Stomach (tissue), 9 donors: ENCODE measurements around the gene KCNE5. TPM values are rescaled to one million over a fixed set of nuclear protein-coding genes. Genes with fewer than 3 reads are reported as not detected.
"Not testable (repeated sequence)": the region's sequence is repeated elsewhere in the genome, so short reads cannot be mapped to it uniquely, and the experiment has no call there.

Source experiments
- DNase-seq, 2 donors: peaks; one replicate each; pipeline versions ENCODE4 v3.0.0 to v3.0.0-alpha.2; 2013 to 2019
- H3K27ac ChIP-seq, 5 donors: fragments of 200-600 bp in 4 of 5; sonication (generic) in 4 of 5; one replicate each; pipeline ENCODE4 v1.5.1; 2013 to 2019; ENCODE audit warnings: mild to moderate bottlenecking in 1 of 5, moderate library complexity in 1 of 5
- H3K27me3 ChIP-seq, 3 donors: fragments of 200-600 bp; sonication (generic); one replicate each; pipeline ENCODE4 v1.5.1; 2017 to 2019; ENCODE audit warnings: mixed run types in 1 of 3
- H3K36me3 ChIP-seq, 4 donors: fragments of 200-600 bp; sonication (generic); 1 replicate in 3 of 4; 2 replicates in 1 of 4; pipeline ENCODE4 v1.5.1; 2016 to 2019
- H3K4me1 ChIP-seq, 4 donors: fragments of 200-600 bp; sonication (generic); one replicate each; pipeline ENCODE4 v1.5.1; 2016 to 2019
- H3K4me3 ChIP-seq, 4 donors: fragments of 200-600 bp; sonication (generic) in 3 of 4; one replicate each; pipeline ENCODE4 v1.5.1; 2016 to 2019; ENCODE audit warnings: mild to moderate bottlenecking in 1 of 4
- H3K9me3 ChIP-seq, 4 donors: fragments of 200-600 bp; sonication (generic); one replicate each; pipeline ENCODE4 v1.5.1; 2016 to 2019
- CTCF ChIP-seq, 7 experiments: fragments of 450-650 bp in 4 of 7; fragments of 200-600 bp in 3 of 7; sonication (generic) in 3 of 7; IDR thresholded peaks; one replicate each; pipeline ENCODE4 v1.5.1; 2016 to 2019; ENCODE audit warnings: antibody characterized with exemption in 7 of 7, control low read depth in 2 of 7, mild to moderate bottlenecking in 1 of 7
- EP300 ChIP-seq: sonication (generic); formaldehyde crosslinking; IDR thresholded peaks from one replicate; pipeline ENCODE4 v1.6.1; 2017; ENCODE audit warnings: antibody characterized with exemption
- POLR2A ChIP-seq, 4 donors: fragments of 450-650 bp; IDR thresholded peaks; one replicate each; pipeline ENCODE4 v1.6.1; 2016; ENCODE audit warnings: antibody characterized with exemption in 4 of 4, control low read depth in 2 of 4, mild to moderate bottlenecking in 1 of 4, moderate library complexity in 1 of 4
- POLR2AphosphoS5 ChIP-seq, 3 donors: sonication (generic); formaldehyde crosslinking; IDR thresholded peaks; one replicate each; pipeline ENCODE4 v1.6.1; 2016; ENCODE audit warnings: antibody characterized with exemption in 3 of 3
- WGBS, 5 donors: extraction: QIAGEN DNeasy Blood & Tissue Kit in 3 of 5; methylation state at CpG; one replicate each; pipeline versions ENCODE4 v1.1.5 to v1.1.7; 2013 to 2018; 5-methylcytosine and 5-hydroxymethylcytosine counted together
- intact Hi-C: fragments of 100-400 bp; cut with DNase I; formaldehyde crosslinking; loops from one replicate; pipeline ENCODE4 v1.15.1; 2023; ENCODE audit warnings: low total_unique reads
- polyA plus RNA-seq, 3 donors: library from polyadenylated mRNA; stranded (reverse); fragments of 200-250 nt; gene quantifications; one replicate each; pipeline ENCODE4 v1.2.3, GENCODE V29; 2013
- total RNA-seq, 5 donors: library from RNA; depleted of rRNA; stranded (reverse); fragments of >200 nt; gene quantifications; one replicate each; pipeline versions ENCODE4 v1.1.0 to v1.2.3, GENCODE V29; 2014 to 2016
- donor health status: healthy with polysubstance abuse.
- donor health status: Bipolar disorder and iron deficiency.
- donor health status: healthy.

KCNE5 gene
- total and polyA plus RNA-seq, 8 donors = 0.37 TPM; not detected in 7

- 71 to 90% (median 77%) methylated on average over 4 of the region's 4 CpGs for WGBS, 5 donors
- Histone ChIP-seq H3K9me3 (peaks cover 0 to 4% (median 0%) of the 10 kb centered on the region in 4 donors), H3K36me3 (peaks cover 3 to 23% (median 19%) of the 10 kb centered on the region in 4 donors), H3K27ac (no peak overlapping the region), H3K4me3 (no peak overlapping the region), H3K4me1 (no peaks in the 10 kb centered on the region), H3K27me3 (no peaks in the 10 kb centered on the region)
- intact Hi-C loops = no loop called here
- DNase-seq = no peak
- TF ChIP-seq POLR2AphosphoS5 (IDR thresholded peaks at IDR 0.05) (no peak), POLR2A (IDR thresholded peaks at IDR 0.05) (no peak), EP300 (no peak), CTCF (IDR thresholded peaks at IDR 0.05) (no peak)
Observed at GRCh38 chrX:109655502-109656201, 30.7 kb upstream of the KCNE5 start.

DNA sequence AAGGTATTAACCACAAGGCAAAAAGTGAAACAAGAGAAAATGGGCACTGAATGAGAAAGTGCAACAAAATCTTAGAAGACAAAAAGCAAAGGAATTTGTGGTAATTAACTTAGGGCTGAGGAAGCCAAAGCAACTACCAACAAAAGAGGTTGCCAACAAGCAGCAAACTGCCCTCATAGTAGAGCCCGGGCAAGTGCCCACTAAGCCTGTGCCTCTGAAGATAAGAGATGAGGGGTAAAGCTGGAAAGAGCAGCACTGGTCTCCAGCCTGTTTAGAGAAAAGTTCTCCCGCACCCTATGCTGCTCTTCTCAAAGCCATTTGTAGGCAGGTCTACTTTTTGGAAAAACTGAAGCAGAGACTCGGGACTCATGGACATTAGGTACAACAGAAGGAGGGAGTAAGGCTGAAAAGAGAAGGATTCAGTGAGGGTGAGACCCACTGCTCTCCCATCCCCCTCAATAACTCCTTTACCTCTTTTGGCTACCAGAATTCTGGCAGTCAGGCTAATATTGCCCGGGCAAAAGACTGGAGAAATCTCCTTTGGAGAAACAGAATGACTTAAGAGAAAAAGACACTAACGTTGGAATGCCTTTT, 29.6 kb upstream of the KCNE5 start:
- intact Hi-C loops = no loop called here
- WGBS, 5 donors = 61 to 82% (median 69%) methylated on average over 4 to 5 of the region's 5 CpGs
- H3K4me3 ChIP-seq = no peak overlapping the region
- no peaks in the 10 kb centered on the region for H3K27me3 ChIP-seq
- H3K4me1 ChIP-seq = no peaks in the 10 kb centered on the region
- no peak for DNase-seq
- no peak overlapping the region for H3K27ac ChIP-seq
- peaks cover 3 to 23% (median 19%) of the 10 kb centered on the region in 4 donors for H3K36me3 ChIP-seq
- TF ChIP-seq POLR2AphosphoS5 (IDR thresholded peaks at IDR 0.05) (no peak), EP300 (no peak), CTCF (IDR thresholded peaks at IDR 0.05) (no peak), POLR2A (IDR thresholded peaks at IDR 0.05) (no peak)
- H3K9me3 ChIP-seq = peaks cover 0 to 4% (median 0%) of the 10 kb centered on the region in 4 donors

GRCh38 chrX:109644671-109645070, 19.7 kb upstream of the KCNE5 start:
- H3K4me1 ChIP-seq, DNase-seq, H3K27ac ChIP-seq, H3K27me3 ChIP-seq, H3K36me3 ChIP-seq, H3K4me3 ChIP-seq, intact Hi-C loops, H3K9me3 ChIP-seq: not testable (repeated sequence)
- 93 to 98% (median 96%) methylated on average over 10 to 19 of the region's 19 CpGs; no CpG with 5 or more reads in 1 of the 5 donors for WGBS, 5 donors

DNA sequence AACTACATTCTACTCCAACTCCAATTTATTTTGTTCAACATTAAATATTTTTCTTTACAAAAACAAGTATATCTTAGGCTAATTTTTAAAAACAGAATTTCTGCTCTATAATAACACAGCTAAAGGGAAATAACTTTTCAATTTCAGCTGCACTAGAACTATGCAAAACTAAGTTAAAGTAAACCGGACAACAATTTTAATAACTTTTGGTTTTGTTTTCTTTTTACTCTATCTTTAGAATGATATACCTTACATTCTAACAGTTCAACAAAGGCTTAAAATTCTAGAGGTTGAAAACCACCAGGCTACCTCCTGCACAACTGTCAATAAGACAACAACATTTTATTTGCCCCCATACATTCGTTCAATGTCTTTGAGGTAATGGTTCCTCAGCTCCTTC, 18.7 kb upstream of the KCNE5 start:
- TF ChIP-seq CTCF (IDR thresholded peaks at IDR 0.05) (no peak), POLR2AphosphoS5 (IDR thresholded peaks at IDR 0.05) (no peak), EP300 (no peak), POLR2A (IDR thresholded peaks at IDR 0.05) (no peak)
- 71 to 81% (median 79%) methylated on average over 2 of the region's 2 CpGs for WGBS, 5 donors
- intact Hi-C loops = no loop called here

DNA sequence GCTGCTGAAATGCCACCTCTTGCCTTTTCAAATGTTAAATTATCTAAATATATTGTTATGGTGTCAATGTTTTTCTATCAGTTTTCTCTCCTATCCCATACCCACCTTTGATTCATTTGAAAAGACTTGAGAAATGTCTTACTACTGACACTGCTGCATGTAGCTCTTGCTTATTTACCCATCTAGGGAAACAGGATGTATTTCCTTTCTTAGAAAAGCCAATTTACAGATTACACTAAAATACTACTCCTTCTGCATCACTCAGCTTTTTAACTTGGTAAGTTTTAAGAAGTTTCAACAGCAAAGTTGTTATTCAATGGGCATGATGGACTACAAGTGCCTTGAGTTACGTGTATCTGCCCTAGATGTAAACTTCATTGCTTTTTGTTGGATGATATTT, 13.2 kb upstream of the KCNE5 start:
- H3K27ac ChIP-seq = no peak overlapping the region
- H3K9me3 ChIP-seq = no peaks in the 10 kb centered on the region
- H3K4me3 ChIP-seq = no peak overlapping the region
- H3K36me3 ChIP-seq = no peaks in the 10 kb centered on the region
- WGBS, 5 donors = 65 to 100% (median 89%) methylated on average over 1 of the region's 1 CpG
- no peak for DNase-seq
- no peaks in the 10 kb centered on the region for H3K27me3 ChIP-seq
- TF ChIP-seq EP300 = no peak
- no peak for TF ChIP-seq CTCF (IDR thresholded peaks at IDR 0.05)
- no peak for TF ChIP-seq POLR2AphosphoS5 (IDR thresholded peaks at IDR 0.05)
- TF ChIP-seq POLR2A (IDR thresholded peaks at IDR 0.05) = no peak
- H3K4me1 ChIP-seq = no peaks in the 10 kb centered on the region
- intact Hi-C loops = no loop called here

More for the DNA sequence above, 18.7 kb upstream of the KCNE5 start:
- DNase-seq = no peak
- H3K36me3 ChIP-seq = no peaks in the 10 kb centered on the region
- H3K27ac ChIP-seq = no peak overlapping the region
- H3K4me1 ChIP-seq = no peaks in the 10 kb centered on the region
- H3K4me3 ChIP-seq = no peak overlapping the region
- peaks cover 0 to 5% (median 0%) of the 10 kb centered on the region in 4 donors for H3K9me3 ChIP-seq
- no peaks in the 10 kb centered on the region for H3K27me3 ChIP-seq

DNA sequence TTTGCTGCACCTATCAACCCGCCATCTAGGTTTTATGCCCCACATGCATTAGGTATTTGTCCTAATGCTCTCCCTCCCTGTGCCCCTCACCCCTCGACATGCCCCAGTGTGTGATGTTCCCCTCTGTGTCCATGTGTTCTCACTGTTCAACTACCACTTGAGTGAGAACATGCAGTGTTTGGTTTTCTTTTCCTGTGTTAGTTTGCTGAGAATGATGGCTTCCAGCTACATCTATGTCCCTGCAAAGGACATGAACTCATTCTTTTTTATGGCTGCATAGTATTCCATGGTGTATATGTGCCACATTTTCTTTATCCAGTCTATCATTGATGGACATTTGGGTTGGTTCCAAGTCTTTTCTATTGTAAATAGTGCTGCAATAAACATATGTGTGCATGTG, 12.5 kb upstream of the KCNE5 start:
- H3K4me1 ChIP-seq, H3K9me3 ChIP-seq, H3K27ac ChIP-seq, intact Hi-C loops, H3K36me3 ChIP-seq, H3K27me3 ChIP-seq, H3K4me3 ChIP-seq, DNase-seq: not testable (repeated sequence)
- 77 to 100% (median 94%) methylated on average over 2 of the region's 2 CpGs for WGBS, 5 donors
